Epithelial cell of proximal tubule (primary cell): ENCODE data around the gene CFAP43. TPM values are rescaled to one million over a fixed set of nuclear protein-coding genes. Genes with fewer than 3 reads are reported as not detected.
"Not testable (repeated sequence)": the region's sequence is repeated elsewhere in the genome, so short reads cannot be mapped to it uniquely, and the experiment has no call there.

Experiments used
- DNase-seq: peaks from one replicate; pipeline ENCODE4 v3.0.0-alpha.2; 2011; ENCODE audit warnings: low read depth
- H3K4me3 ChIP-seq: 2 replicates; pipeline ENCODE4 v1.5.1; 2011; ENCODE audit warnings: low read depth, mild to moderate bottlenecking, low read length
- total RNA-seq: library from RNA; depleted of rRNA; stranded (reverse); fragments of >200 nt; gene quantifications from 2 replicates; pipeline ENCODE4 v1.2.3, GENCODE V29; 2015
- TF ChIP-seq, protein P1 (sequence below): conservative IDR thresholded peaks from 2 replicates; pipeline ENCODE4 v1.5.1; 2012; ENCODE audit warnings: low read depth, mild to moderate bottlenecking, low read length

CFAP43 gene
- total RNA-seq, 1 donor from 2014 or later = 0.46 TPM

DNA sequence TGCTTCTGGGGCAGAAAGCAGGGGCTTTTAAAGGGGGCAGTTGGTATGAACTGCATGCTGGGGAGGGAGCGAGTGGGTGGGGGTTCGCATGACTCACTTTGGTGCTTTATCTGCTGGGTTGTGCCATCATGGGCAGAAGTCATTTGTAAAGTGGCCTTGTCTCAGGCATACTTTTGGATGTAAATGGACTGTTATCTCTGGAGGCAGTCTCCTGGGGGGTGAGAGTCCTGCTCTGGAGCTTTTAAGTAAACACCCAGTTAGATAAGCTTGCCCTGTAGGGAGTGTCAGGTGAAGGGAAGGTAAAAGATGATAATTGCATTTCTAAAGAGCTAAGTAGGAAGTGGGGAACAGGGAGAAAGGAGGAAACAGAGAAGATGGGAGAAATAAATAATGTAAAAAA lies 20.9 kb upstream of the CFAP43 start:
- no peak for DNase-seq
- no peak overlapping the region for H3K4me3 ChIP-seq
- TF ChIP-seq, protein P1, sequence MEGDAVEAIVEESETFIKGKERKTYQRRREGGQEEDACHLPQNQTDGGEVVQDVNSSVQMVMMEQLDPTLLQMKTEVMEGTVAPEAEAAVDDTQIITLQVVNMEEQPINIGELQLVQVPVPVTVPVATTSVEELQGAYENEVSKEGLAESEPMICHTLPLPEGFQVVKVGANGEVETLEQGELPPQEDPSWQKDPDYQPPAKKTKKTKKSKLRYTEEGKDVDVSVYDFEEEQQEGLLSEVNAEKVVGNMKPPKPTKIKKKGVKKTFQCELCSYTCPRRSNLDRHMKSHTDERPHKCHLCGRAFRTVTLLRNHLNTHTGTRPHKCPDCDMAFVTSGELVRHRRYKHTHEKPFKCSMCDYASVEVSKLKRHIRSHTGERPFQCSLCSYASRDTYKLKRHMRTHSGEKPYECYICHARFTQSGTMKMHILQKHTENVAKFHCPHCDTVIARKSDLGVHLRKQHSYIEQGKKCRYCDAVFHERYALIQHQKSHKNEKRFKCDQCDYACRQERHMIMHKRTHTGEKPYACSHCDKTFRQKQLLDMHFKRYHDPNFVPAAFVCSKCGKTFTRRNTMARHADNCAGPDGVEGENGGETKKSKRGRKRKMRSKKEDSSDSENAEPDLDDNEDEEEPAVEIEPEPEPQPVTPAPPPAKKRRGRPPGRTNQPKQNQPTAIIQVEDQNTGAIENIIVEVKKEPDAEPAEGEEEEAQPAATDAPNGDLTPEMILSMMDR = no peak

DNA sequence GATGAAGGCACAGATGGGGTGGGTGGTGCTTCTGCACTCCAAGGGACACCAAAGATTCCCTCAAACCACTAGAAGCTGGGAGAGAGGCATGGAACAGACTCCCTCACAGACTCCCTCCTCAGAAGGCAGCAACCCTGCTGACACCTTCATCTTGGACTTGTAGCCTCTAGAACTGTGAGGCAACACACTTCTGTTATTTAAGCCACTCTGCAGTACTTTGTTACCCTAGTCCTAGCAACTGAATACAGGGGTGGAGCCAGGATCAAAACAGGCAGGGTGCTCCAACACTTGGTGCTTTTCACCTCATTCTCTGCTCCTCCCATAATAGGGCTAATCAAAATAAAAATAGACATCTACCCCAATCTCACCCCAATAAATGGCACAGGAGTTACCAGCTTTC lies 20.2 kb upstream of the CFAP43 start:
- TF ChIP-seq, protein P1 = no peak
- DNase-seq = no peak

DNA sequence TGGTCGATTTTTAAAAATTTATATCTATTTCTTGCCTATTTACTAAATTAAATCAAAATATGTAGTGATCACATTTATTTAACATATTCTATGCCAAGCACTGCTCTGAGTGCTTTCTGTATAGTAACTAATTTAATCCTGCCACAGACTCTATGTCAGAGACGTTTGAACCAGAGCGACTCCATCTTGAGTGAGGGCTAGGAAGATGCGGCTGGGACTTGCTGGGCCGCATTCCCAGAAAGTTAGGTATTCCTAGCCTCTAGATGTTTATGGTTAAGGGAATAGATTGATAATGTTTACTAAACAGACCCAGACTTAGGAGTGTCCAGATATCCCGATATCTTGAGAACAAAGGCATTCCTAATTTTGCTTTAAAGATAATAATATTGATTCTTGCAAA lies 19.3 kb upstream of the CFAP43 start:
- no peak overlapping the region for H3K4me3 ChIP-seq
- DNase-seq = no peak
- TF ChIP-seq, protein P1 = no peak

More for the DNA sequence above, 20.2 kb upstream of the CFAP43 start:
- H3K4me3 ChIP-seq = no peak overlapping the region

DNA sequence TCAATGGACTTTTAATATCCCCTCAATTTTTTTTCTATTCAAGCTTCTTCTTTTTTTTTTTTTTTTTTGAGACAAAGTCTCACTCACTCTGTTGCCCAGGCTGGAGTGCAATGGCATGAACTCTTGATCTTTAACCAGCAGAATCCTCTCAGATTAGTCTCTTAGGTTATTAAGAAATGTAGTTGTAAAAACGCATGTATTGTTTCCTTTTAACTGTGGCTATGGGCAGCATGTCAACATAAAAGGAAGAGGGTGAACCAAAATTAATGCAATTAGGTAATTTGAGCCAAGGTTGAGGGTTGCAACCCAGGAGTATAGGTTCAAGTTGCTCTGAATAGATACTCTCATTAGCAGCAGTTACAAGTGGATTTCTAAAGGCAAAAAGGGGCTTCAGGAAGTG lies 18.2 kb upstream of the CFAP43 start:
- H3K4me3 ChIP-seq = no peak overlapping the region
- no peak for DNase-seq
- TF ChIP-seq, protein P1 = no peak

DNA sequence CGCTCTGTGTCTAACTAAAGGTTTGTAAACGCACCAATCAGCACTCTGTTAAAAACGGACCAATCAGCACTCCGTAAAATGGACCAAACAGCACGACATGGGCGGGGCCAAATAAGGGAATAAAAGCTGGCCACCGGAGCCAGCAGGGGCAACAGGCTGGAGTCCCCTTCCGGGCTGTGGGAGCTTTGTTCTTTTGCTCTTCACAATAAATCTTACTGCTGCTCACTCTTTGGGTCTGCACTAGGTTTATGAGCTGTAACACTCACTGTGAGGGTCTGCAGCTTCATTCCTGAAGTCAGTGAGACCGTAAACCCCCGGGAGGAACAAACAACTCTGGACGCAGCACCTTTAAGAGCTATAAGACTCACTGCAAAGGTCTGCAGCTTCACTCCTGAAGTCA lies 16.8 kb upstream of the CFAP43 start:
- DNase-seq, H3K4me3 ChIP-seq: not testable (repeated sequence)

DNA sequence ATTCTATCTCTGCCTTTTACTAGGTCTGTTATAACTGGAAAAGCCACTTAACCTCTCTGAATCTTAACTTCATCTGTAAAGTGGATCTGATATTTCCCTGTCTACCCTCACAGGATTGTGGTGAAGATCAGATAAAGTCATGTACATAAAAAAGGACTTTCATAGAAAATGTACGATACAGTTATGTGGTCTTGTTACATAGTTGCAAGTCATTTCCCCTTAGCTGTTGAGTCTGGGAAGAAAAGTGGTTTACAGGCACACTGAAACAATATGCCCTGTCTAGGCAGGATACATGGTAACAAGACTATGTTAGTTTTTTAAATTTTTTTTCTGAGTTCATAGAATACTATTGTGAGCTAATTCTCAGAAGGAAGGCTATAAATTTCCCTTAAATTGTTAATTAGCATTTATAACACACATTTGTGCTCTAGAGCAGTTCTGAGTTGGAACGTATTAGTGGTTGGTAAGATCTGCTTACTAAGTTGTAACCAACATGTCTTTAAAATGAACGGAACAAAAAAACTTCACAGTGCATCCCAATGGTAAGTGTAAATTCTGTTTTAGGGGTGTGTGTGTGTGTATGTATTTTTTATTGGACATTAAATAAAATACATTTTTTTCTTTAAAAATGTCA lies 15.5 kb upstream of the CFAP43 start:
- no peak overlapping the region for H3K4me3 ChIP-seq
- no peak for DNase-seq
- TF ChIP-seq, protein P1 = no peak

DNA sequence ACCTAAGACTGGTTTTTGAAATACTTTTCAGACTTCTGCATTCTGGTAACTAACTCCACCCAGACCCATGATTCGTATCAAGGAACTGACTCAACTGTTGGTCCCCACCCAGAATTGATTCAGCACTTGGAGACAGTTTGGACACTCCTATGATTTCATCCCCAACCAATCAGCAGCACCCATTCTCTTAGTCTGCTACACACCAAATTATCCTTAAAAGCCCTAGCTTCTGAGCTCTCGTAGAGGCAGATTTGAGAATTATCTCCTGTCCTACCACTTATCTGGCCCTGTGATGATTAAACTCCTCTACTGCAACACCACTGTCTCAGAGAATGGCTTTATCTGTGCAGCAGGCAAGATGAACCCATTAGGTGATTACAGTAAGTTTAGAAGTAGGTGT lies 14.8 kb upstream of the CFAP43 start:
- TF ChIP-seq, protein P1 = no peak
- no peak overlapping the region for H3K4me3 ChIP-seq
- no peak for DNase-seq
